DMS53 treated with DMSO at 0.1 percent for 48 hours (cell line): Measurements from ENCODE around the gene SPATS2L.

Experiments used
- DNase-seq: peaks from one replicate; lab custom pipeline; 2025; ENCODE audit not compliant: unreplicated experiment; lab: John Stamatoyannopoulos, UW

Gene SPATS2L

DNA sequence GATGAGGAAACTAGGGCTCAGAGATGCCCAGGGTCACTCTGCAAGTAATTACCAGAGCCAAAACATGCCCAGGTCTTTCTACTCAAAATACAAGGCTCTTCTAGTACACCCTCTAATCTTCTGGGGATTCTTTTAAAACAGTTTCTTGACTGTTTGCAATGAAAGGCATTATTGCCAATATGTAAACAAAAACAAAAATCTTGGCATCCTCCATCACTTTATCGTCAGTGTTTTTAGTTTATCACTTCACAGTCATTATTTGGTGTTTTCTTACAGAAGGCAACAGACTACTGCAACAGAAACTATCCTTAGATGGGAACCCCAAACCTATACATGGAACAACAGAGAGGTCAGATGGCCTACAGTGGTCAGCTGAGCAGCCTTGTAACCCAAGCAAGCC, 132.4 kb downstream of the SPATS2L start:
- no peak for DNase-seq

GRCh38 chr2:200439981-200440380, 133.5 kb downstream of the SPATS2L start:
- DNase-seq: no peak

GRCh38 chr2:200442471-200442870, 136.0 kb downstream of the SPATS2L start:
- no peak for DNase-seq

DNA sequence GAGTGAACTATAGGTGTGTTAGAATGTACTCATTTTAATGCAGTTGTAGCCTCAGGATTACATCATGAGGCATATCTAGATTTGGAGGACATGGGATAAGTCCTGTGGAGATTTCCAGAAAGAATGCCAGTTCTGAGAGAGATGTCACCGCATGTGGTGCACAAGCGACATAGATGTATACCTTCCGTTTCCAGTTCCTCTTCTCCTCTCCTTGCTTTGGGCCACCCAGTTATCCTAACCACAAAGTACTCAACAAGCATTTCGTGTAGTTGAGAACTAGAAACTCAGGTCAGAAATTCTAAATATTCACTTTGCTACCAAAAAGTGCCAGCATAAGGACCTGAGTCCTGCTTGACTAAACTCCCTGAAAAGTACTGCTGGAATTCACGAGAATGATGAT, 136.9 kb downstream of the SPATS2L start:
- DNase-seq: no peak

DNA sequence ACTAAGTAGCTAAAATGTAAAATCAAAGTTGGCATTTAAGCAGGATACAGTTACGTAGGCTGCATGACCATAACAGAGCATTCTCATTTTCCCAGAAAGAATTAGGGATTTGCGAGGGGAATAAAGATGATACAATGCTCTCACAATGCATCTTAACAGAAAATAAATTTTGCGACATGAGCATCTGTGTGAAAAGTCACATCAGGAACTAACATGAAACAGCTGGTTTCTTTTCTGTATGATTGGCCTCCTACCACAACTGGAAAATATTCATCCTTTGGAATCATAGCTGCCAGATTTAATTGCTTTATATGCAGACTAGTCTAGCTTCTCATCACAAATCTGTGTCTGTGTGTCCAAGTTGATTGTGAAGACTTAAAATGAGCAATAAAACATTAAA, 137.4 kb downstream of the SPATS2L start:
- DNase-seq: no peak

DNA sequence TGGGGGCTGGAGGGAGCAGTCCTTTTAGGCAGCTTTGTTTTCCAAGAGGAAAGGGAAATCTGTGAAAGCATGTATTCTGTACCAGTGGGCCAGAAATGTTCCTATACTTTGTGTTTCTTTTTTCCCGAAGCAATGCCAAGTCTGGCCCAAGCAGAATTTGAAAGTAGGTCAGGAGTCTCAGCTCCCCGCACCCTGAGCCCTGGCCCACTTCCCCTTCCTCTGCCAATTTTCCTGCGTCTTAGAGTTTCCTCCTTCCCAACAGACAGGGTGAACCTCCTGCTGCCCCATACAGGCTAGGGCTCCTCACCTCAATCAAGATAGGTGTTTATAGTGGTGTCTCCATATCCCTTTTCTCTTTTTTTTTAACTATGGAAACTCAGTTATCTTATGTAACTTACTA, 138.0 kb downstream of the SPATS2L start:
- no peak for DNase-seq

GRCh38 chr2:200445284-200445683, 138.8 kb downstream of the SPATS2L start:
- no peak for DNase-seq

GRCh38 chr2:200446612-200447011, 140.1 kb downstream of the SPATS2L start:
- DNase-seq: no peak

DNA sequence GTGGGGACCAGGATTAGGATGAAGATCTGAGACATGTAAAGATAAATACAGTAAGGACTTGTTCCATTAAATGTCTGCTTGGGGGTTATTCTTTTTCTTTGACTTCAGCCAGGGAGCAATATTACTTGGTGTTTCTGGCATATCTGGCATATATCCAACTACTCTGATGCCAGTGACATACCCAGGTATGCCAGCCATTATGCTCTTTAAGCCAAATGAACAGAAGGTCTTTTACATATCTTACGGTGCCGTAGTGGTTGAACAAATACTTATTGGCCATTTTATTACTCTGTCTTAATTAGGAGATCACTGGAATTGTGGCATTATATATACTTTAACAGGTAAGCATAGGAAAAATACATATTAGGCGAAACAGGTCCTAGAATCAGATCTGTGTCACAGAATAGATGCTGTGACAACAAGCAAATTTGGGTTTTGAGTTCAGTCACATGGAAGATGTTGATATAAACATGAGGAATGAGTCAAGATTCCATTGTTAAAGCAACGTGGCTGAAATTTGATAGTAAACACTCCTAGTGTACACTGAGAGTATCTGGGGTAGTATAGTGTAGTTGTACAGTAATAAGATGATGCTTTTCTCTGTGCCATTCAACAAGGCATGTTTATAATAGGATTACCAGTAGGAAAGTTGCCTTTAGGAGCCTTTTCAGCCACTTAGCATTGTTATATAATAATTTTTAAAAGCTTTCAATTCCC, 140.8 kb downstream of the SPATS2L start:
- no peak for DNase-seq

- DNase-seq: no peak
Observed at GRCh38 chr2:200448455-200448854, 142.0 kb downstream of the SPATS2L start.

- DNase-seq: no peak
Observed at GRCh38 chr2:200449149-200449548, 142.7 kb downstream of the SPATS2L start.

GRCh38 chr2:200450288-200450687, 143.8 kb downstream of the SPATS2L start:
- DNase-seq: no peak

GRCh38 chr2:200451511-200451910, 145.0 kb downstream of the SPATS2L start:
- no peak for DNase-seq

DNA sequence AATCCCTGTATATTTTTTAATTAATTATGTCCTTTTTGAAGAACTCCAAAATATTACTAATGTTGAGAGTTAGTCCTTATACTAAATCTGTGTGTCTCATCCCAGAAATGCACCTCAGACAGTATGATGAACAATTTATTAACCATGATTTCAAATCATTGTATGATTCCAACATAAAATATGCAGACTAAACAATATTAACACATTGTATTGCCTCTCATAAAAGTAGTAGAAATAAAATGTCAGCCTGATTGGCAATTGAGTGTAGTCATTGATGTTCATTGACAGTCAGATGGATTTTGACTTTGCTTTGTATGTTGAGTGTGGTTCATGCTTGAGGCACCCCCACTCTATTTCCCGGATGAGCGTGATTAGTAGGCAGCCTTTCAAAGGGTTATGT, 145.9 kb downstream of the SPATS2L start:
- DNase-seq: no peak

GRCh38 chr2:200453142-200453852, 146.8 kb downstream of the SPATS2L start:
- no peak for DNase-seq

DNA sequence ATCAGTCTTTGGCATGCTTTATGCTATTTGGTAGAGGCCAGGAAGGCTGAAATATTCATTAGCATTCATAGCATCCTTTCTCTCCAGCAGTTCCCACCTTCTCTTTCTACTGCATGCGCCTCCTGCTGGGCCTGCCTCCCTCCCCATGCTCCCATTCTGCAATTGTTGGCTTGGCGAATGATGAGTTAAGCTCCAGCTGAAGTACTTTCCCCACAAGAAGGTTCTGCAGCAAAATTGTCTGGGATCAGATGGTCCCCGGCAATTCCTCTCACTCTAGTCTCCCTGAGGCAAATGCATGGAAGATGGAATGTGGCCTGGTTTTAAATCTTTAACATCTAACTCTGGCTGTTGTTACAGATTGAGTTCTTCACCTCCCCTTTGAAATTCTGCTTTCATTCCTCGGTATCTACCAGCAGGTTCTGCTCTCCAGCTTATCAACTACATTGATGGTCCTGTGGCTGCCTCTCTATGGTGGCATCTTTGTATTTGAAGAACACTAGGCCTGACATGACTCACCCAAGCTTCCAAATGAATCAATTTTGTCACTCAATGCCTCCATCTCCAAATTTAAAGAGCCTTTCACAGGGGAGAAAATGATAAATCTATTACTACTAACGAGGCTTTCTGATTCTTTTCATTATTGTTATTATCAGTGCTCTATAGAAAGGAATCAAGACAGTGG, 147.5 kb downstream of the SPATS2L start:
- no peak for DNase-seq

DNA sequence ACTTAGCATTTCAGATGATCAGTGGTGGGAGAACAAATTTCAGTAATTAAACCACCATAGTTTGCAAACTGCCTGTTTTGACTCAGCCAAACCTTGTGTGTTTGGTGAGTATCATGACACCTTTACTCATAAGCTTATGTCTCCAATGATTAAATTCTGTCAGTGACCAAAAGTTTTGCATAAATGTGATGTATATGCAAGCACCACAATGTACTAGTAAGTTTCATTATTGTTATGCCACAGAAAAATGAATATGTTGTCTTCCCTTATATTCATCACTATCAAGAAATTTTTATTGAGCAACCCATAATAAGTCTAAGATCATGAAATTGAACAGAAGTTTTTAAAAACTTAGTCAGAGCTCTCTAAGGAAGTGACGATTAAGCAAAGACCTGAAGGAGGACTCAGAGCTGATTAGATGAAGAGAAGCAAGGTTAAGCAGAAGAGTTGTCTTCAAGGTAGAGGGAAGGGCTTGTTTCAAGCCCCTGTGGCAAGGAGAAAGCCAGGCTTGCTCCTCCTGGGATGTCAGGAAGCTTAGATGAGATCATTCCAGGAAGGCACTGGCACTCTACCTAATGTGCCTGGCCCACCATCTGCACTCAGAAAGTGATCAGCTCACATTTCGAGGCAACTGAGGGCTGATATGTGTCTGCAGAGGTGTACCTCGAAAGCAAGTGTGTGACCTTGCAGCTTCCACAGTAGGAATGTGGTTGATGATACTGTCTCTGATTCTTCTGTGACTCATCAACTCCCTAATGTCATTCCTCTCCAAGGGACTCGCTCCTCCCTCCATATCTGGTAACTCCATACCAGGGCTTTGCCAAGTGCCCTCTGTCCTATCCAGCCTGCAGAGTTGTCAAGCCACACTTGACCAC, 148.7 kb downstream of the SPATS2L start:
- DNase-seq: no peak

GRCh38 chr2:200455958-200456421, 149.5 kb downstream of the SPATS2L start:
- DNase-seq: no peak

DNA sequence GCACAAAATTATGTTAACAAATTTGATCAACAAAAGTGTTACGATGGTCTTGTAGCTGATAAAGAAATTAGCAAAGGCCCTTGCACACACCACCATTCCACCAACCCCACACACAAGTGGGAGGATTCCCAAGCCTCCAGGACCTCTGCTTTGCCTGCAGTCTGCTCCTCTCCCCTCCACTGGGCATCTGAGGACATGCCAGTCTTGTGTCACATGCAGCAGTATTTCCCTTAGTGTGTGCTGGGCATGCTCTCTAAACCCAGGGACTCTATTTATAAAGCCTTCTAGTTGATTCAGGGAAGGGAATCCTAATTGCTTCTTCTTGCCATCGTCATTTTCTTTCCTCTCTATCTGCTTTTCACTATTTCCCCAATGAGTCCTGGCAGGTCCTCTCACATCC, 150.1 kb downstream of the SPATS2L start:
- DNase-seq: no peak

DNA sequence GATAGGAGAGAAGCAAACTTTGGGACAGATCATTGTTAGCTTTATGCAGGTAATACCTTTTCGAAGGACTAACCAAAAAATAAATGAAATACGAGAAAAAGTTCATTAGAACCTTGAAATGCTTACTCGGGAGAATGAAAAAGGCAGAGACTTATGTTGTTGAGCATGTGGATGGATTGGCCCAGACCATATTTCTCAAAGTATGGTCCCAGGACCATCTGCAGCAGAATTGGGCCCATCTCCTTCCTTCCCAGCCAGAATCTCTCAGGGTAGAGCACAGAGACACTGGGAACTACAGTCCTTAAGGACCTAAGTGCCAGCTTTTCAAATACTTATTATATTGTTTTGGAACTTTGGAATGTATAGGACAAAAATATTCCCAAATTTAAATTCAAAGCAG, 152.6 kb downstream of the SPATS2L start:
- no peak for DNase-seq
